ENCODE results near the gene BTBD8.

- no peak for TF ChIP-seq CTCF (conservative IDR thresholded peaks at IDR 0.05; ENCODE audit: low read length)
- no peak for TF ChIP-seq EZH2phosphoT487 (IDR thresholded peaks at IDR 0.05; ENCODE audit: borderline replicate concordance)
These were observed 34.2 kb upstream of the BTBD8 start for GRCh38 chr1:92045766-92046495.

Data from Loucy (cell line).